WTC11 (cell line): Measurements from ENCODE around the gene CHL1. TPM values are rescaled to one million over a fixed set of nuclear protein-coding genes. Genes with fewer than 3 reads are reported as not detected.

Experiments used
- ATAC-seq: fragments of 200-7000 bp; cut with Tn5 transposase; 2 replicates; pipeline ENCODE4 v1.10.0; 2021; ENCODE audit warnings: mild to moderate bottlenecking, moderate library complexity
- CTCF ChIA-PET: fragments of 300-600 bp; sonication (Branson Sonifier 250); formaldehyde crosslinking; loops from one replicate; lab custom pipeline; 2021; ENCODE audit warnings: antibody characterized with exemption; lab: Charles Lee
- POLR2A ChIA-PET: fragments of 350-600 bp; sonication (Branson Sonifier 250); formaldehyde crosslinking; loops from one replicate; lab custom pipeline; 2021; ENCODE audit warnings: antibody characterized with exemption; lab: Charles Lee
- DNase-seq: peaks from one replicate; pipeline ENCODE4 v3.0.0; 2021; ENCODE audit warnings: low spot score
- H3K27ac Mint-ChIP-seq: 2 replicates; pipeline ENCODE4 v1.8.0; 2021; ENCODE audit warnings: mixed read lengths
- H3K27me3 Mint-ChIP-seq: 2 replicates; pipeline ENCODE4 v1.8.0; 2021; ENCODE audit warnings: low read depth, mild to moderate bottlenecking, moderate library complexity, mixed read lengths
- H3K36me3 Mint-ChIP-seq: 2 replicates; pipeline ENCODE4 v1.8.0; 2021; ENCODE audit warnings: mixed read lengths
- H3K4me1 Mint-ChIP-seq: 2 replicates; pipeline ENCODE4 v1.8.0; 2022; ENCODE audit warnings: mixed read lengths
- H3K4me3 Mint-ChIP-seq: 2 replicates; pipeline ENCODE4 v1.8.0; 2021; ENCODE audit warnings: mild to moderate bottlenecking, moderate library complexity, mixed read lengths
- H3K9me3 Mint-ChIP-seq: 2 replicates; pipeline ENCODE4 v1.8.0; 2021; ENCODE audit warnings: mixed read lengths
- ATF1 ChIP-seq: sonication (generic); formaldehyde crosslinking; IDR thresholded peaks from 2 replicates; pipeline ENCODE4 v1.8.1; 2023; ENCODE audit warnings: mild to moderate bottlenecking, moderate library complexity, missing genetic modification reagents
- CREB1 ChIP-seq: sonication (generic); formaldehyde crosslinking; IDR thresholded peaks from 2 replicates; pipeline ENCODE4 v1.8.0; 2023; ENCODE audit warnings: mild to moderate bottlenecking, missing genetic modification reagents
- KAT7 ChIP-seq: sonication (generic); formaldehyde crosslinking; IDR thresholded peaks from 2 replicates; pipeline ENCODE4 v1.8.1; 2023; ENCODE audit warnings: missing genetic modification reagents, mild to moderate bottlenecking, borderline replicate concordance
- NR1H2 ChIP-seq: sonication (generic); formaldehyde crosslinking; IDR thresholded peaks from 2 replicates; pipeline ENCODE4 v1.9.0; 2021; ENCODE audit warnings: mild to moderate bottlenecking, moderate library complexity, missing genetic modification reagents
- NR3C1 ChIP-seq: sonication (generic); formaldehyde crosslinking; conservative IDR thresholded peaks from 2 replicates; pipeline ENCODE4 v1.8.1; 2023; ENCODE audit warnings: low read depth, mild to moderate bottlenecking, missing genetic modification reagents
- OVOL2 ChIP-seq: fragments of 250-450 bp; sonication (Bioruptor Pico); IDR thresholded peaks from 2 replicates; pipeline ENCODE4 v1.9.0; 2021; ENCODE audit warnings: mild to moderate bottlenecking, borderline replicate concordance
- RELA ChIP-seq: sonication (generic); formaldehyde crosslinking; IDR thresholded peaks from 2 replicates; pipeline ENCODE4 v1.8.1; 2022; ENCODE audit warnings: missing genetic modification reagents, mild to moderate bottlenecking, borderline replicate concordance
- SMAD3 ChIP-seq: sonication (generic); formaldehyde crosslinking; IDR thresholded peaks from 2 replicates; pipeline ENCODE4 v1.8.0; 2022; ENCODE audit warnings: missing genetic modification reagents, mild to moderate bottlenecking, borderline replicate concordance
- ZNF219 ChIP-seq: sonication (generic); formaldehyde crosslinking; IDR thresholded peaks from 2 replicates; pipeline ENCODE4 v1.8.0; 2023; ENCODE audit warnings: missing genetic modification reagents, mild to moderate bottlenecking, borderline replicate concordance
- ZNF232 ChIP-seq: sonication (generic); formaldehyde crosslinking; IDR thresholded peaks from 2 replicates; pipeline ENCODE4 v1.8.0; 2022; ENCODE audit warnings: mild to moderate bottlenecking, missing genetic modification reagents
- ZNF423 ChIP-seq: fragments of 250-450 bp; sonication (Bioruptor Pico); IDR thresholded peaks from 2 replicates; pipeline ENCODE4 v2.1.2; 2022; ENCODE audit warnings: mild to moderate bottlenecking, moderate library complexity
- ZNF671 ChIP-seq: fragments of 250-450 bp; sonication (Bioruptor Pico); IDR thresholded peaks from 2 replicates; pipeline ENCODE4 v1.8.0; 2021; ENCODE audit warnings: mild to moderate bottlenecking
- total RNA-seq: library from RNA; stranded (reverse); gene quantifications from 3 replicates; pipeline ENCODE4 v1.2.3, GENCODE V29; 2021
- TF ChIP-seq, protein P1 (sequence below): sonication (generic); formaldehyde crosslinking; IDR thresholded peaks from 2 replicates; pipeline ENCODE4 v1.8.1; 2022; ENCODE audit warnings: missing genetic modification reagents, borderline replicate concordance
- TF ChIP-seq, protein P2 (sequence below): sonication (generic); formaldehyde crosslinking; conservative IDR thresholded peaks from 2 replicates; pipeline ENCODE4 v1.8.1; 2023; ENCODE audit warnings: mild to moderate bottlenecking, low read depth, missing genetic modification reagents, moderate library complexity
- TF ChIP-seq, protein P3 (sequence below): sonication (generic); formaldehyde crosslinking; IDR thresholded peaks from 2 replicates; pipeline ENCODE4 v1.8.1; 2022; ENCODE audit warnings: mild to moderate bottlenecking, missing genetic modification reagents, moderate library complexity, borderline replicate concordance
- TF ChIP-seq, protein P4 (sequence below): fragments of 250-450 bp; sonication (Bioruptor Pico); IDR thresholded peaks from 2 replicates; pipeline ENCODE4 v1.9.0; 2021; ENCODE audit warnings: mild to moderate bottlenecking, borderline replicate concordance

The CHL1 gene
- total RNA-seq, 1 experiment from 2014 or later = not detected

DNA sequence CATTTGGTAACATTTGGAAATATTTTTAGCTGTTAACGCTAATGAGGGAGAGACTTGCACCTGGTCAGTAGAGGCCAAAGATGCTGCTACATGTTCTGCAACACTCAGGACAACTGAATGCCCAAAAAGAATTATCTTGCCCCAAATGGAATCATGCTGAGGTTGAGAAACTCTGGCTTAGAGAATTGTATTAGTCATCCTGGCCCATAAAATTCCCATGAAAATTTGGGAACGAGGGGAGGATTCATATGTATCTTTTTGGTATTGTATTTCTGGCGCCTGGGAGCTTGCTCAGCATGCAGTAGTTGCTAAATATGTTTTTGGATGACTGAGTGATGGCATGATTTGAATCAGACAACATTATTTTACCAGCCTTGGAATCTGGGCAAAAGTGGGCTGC is 59.9 kb downstream of the CHL1 start (continued):
- no peak for TF ChIP-seq RELA (CRISPR knock-in tag)
- no peak for TF ChIP-seq NR1H2 (CRISPR knock-in tag)
- TF ChIP-seq ZNF671 (CRISPR knock-in tag) = no peak
- no peak for TF ChIP-seq CREB1 (CRISPR knock-in tag)
- no peak for TF ChIP-seq KAT7 (CRISPR knock-in tag)
- no peak for TF ChIP-seq OVOL2 (CRISPR knock-in tag)
- TF ChIP-seq, protein P1, sequence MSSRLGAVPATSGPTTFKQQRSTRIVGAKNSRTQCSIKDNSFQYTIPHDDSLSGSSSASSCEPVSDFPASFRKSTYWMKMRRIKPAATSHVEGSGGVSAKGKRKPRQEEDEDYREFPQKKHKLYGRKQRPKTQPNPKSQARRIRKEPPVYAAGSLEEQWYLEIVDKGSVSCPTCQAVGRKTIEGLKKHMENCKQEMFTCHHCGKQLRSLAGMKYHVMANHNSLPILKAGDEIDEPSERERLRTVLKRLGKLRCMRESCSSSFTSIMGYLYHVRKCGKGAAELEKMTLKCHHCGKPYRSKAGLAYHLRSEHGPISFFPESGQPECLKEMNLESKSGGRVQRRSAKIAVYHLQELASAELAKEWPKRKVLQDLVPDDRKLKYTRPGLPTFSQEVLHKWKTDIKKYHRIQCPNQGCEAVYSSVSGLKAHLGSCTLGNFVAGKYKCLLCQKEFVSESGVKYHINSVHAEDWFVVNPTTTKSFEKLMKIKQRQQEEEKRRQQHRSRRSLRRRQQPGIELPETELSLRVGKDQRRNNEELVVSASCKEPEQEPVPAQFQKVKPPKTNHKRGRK (CRISPR knock-in tag) = no peak
- TF ChIP-seq, all 79 proteins: peak for 0

DNA sequence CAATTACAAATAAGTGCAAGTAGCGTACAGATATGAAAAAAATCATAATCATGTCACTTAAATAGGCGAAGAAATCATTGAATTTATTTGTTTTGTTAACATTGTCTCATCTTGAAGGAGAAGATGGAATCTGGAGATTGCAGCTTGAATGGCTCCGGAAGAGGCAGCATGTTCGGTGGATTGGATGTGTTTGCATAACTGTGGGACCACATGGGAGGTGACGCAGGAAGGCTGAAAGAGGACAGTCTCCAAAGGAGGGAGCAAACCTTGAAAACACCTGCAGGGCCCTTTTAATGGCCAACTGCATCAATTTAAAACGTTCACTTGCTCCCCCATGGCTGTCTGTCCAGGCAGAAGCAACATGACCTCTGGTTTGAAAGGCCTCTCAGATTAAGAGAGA is 61.3 kb downstream of the CHL1 start:
- Mint-ChIP-seq H3K27ac (no peak overlapping the region), H3K27me3 (peaks cover 5% of the 10 kb centered on the region; the same call in 1 of the 2 replicates), H3K4me3 (no peak overlapping the region), H3K36me3 (peaks cover 60% of the 10 kb centered on the region), H3K9me3 (peaks cover 70% of the 10 kb centered on the region), H3K4me1 (no peaks in the 10 kb centered on the region)
- TF ChIP-seq ATF1 (CRISPR knock-in tag) (no peak), NR3C1 (CRISPR knock-in tag) (no peak), RELA (CRISPR knock-in tag) (no peak), ZNF423 (CRISPR knock-in tag) (no peak), ZNF232 (CRISPR knock-in tag) (no peak), SMAD3 (CRISPR knock-in tag) (no peak), ZNF219 (CRISPR knock-in tag) (no peak)
- TF ChIP-seq, protein P2, sequence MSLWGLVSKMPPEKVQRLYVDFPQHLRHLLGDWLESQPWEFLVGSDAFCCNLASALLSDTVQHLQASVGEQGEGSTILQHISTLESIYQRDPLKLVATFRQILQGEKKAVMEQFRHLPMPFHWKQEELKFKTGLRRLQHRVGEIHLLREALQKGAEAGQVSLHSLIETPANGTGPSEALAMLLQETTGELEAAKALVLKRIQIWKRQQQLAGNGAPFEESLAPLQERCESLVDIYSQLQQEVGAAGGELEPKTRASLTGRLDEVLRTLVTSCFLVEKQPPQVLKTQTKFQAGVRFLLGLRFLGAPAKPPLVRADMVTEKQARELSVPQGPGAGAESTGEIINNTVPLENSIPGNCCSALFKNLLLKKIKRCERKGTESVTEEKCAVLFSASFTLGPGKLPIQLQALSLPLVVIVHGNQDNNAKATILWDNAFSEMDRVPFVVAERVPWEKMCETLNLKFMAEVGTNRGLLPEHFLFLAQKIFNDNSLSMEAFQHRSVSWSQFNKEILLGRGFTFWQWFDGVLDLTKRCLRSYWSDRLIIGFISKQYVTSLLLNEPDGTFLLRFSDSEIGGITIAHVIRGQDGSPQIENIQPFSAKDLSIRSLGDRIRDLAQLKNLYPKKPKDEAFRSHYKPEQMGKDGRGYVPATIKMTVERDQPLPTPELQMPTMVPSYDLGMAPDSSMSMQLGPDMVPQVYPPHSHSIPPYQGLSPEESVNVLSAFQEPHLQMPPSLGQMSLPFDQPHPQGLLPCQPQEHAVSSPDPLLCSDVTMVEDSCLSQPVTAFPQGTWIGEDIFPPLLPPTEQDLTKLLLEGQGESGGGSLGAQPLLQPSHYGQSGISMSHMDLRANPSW = no peak
- TF ChIP-seq, protein P3, sequence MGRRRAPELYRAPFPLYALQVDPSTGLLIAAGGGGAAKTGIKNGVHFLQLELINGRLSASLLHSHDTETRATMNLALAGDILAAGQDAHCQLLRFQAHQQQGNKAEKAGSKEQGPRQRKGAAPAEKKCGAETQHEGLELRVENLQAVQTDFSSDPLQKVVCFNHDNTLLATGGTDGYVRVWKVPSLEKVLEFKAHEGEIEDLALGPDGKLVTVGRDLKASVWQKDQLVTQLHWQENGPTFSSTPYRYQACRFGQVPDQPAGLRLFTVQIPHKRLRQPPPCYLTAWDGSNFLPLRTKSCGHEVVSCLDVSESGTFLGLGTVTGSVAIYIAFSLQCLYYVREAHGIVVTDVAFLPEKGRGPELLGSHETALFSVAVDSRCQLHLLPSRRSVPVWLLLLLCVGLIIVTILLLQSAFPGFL (CRISPR knock-in tag) = no peak
- TF ChIP-seq, protein P4, sequence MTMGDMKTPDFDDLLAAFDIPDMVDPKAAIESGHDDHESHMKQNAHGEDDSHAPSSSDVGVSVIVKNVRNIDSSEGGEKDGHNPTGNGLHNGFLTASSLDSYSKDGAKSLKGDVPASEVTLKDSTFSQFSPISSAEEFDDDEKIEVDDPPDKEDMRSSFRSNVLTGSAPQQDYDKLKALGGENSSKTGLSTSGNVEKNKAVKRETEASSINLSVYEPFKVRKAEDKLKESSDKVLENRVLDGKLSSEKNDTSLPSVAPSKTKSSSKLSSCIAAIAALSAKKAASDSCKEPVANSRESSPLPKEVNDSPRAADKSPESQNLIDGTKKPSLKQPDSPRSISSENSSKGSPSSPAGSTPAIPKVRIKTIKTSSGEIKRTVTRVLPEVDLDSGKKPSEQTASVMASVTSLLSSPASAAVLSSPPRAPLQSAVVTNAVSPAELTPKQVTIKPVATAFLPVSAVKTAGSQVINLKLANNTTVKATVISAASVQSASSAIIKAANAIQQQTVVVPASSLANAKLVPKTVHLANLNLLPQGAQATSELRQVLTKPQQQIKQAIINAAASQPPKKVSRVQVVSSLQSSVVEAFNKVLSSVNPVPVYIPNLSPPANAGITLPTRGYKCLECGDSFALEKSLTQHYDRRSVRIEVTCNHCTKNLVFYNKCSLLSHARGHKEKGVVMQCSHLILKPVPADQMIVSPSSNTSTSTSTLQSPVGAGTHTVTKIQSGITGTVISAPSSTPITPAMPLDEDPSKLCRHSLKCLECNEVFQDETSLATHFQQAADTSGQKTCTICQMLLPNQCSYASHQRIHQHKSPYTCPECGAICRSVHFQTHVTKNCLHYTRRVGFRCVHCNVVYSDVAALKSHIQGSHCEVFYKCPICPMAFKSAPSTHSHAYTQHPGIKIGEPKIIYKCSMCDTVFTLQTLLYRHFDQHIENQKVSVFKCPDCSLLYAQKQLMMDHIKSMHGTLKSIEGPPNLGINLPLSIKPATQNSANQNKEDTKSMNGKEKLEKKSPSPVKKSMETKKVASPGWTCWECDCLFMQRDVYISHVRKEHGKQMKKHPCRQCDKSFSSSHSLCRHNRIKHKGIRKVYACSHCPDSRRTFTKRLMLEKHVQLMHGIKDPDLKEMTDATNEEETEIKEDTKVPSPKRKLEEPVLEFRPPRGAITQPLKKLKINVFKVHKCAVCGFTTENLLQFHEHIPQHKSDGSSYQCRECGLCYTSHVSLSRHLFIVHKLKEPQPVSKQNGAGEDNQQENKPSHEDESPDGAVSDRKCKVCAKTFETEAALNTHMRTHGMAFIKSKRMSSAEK (CRISPR knock-in tag) = no peak
- POLR2A ChIA-PET = no interaction called here
- DNase-seq (no peak), ATAC-seq (no peak)
- CTCF ChIA-PET = no interaction called here
